K562 (cell line): ENCODE data around the gene RIPK4. TPM values are rescaled to one million over a fixed set of nuclear protein-coding genes. Genes with fewer than 3 reads are reported as not detected.

Experiments
- ATAC-seq: fragments of 200-7000 bp; cut with Tn5 transposase; 3 replicates; pipeline ENCODE4 v1.9.1; 2020; ENCODE audit warnings: moderate library complexity
- BruUV-seq: library from RNA; stranded (reverse); fragments of 400-500 nt; replicated peaks from 2 replicates; lab custom pipeline; 2021; lab: Mats Ljungman, UMichigan
- CTCF ChIA-PET: fragments of 300-600 bp; formaldehyde crosslinking; extraction: SDS; loops from one replicate; lab custom pipeline; 2021; ENCODE audit warnings: low intra/inter-chr PET ratio; lab: Yijun Ruan, JAX
- POLR2A ChIA-PET: fragments of 300-600, 350-650 bp; sonication (Branson Sonifier 250); formaldehyde crosslinking; extraction: SDS; loops from one replicate; lab custom pipeline; 2021; ENCODE audit warnings: antibody characterized with exemption, inconsistent platforms; lab: Yijun Ruan, JAX
- DNase-seq, 4 experiments: peaks; one replicate each; pipeline versions ENCODE4 v3.0.0 to v3.0.0-alpha.2; 2011 to 2018; ENCODE audit warnings: low spot score in 3 of 4, mixed read lengths in 3 of 4; ENCODE audit errors: extremely low read depth in 1 of 4
- FAIRE-seq: peaks from 2 replicates; lab custom pipeline; 2011; peaks lifted over from hg19 to GRCh38; lab: Jason Lieb, UNC
- H2AFZ ChIP-seq: 2 replicates; pipeline ENCODE4 v1.6.0; 2011; ENCODE audit warnings: low read depth, low read length, control low read depth, inconsistent platforms
- H3K27ac ChIP-seq: fragments of 200-600 bp; 3 replicates; pipeline ENCODE4 v1.8.0; 2011; ENCODE audit warnings: low read depth, mild to moderate bottlenecking, control low read depth, inconsistent platforms, low read length, moderate library complexity, mixed read lengths; ENCODE audit errors: extremely low read depth
- H3K27me3 ChIP-seq, 2 experiments: fragments of 300-600 bp in 1 of 2; 2 replicates in 1 of 2; 3 replicates in 1 of 2; pipeline versions ENCODE4 v1.6.0 to v1.8.0; 2011; ENCODE audit warnings: inconsistent platforms in 2 of 2, low read length in 2 of 2, mild to moderate bottlenecking in 1 of 2, mixed read lengths in 1 of 2, moderate library complexity in 1 of 2; ENCODE audit not compliant: control insufficient read depth in 2 of 2, insufficient read depth in 2 of 2
- H3K36me3 ChIP-seq: fragments of 300-600 bp; 3 replicates; pipeline ENCODE4 v1.8.0; 2011; ENCODE audit warnings: mild to moderate bottlenecking, low read length, inconsistent platforms; ENCODE audit not compliant: control insufficient read depth, insufficient read depth
- H3K4me1 ChIP-seq, 2 experiments: fragments of 200-600 bp in 1 of 2; replicated peaks in 1 of 2; 2 replicates in 1 of 2; 3 replicates in 1 of 2; pipeline versions ENCODE4 v1.5.1 to v1.8.0; 2011; ENCODE audit warnings: inconsistent platforms in 2 of 2, low read length in 2 of 2, mild to moderate bottlenecking in 1 of 2, mixed read lengths in 1 of 2, moderate library complexity in 1 of 2; ENCODE audit not compliant: control insufficient read depth in 2 of 2, insufficient read depth in 2 of 2
- H3K4me2 ChIP-seq: 2 replicates; pipeline ENCODE4 v1.6.1; 2011; ENCODE audit warnings: low read length, control low read depth, inconsistent platforms, mixed read lengths; ENCODE audit not compliant: insufficient read depth
- H3K4me3 ChIP-seq: fragments of 200-600 bp; sonication (generic), shearing (Covaris generic); 2 replicates; pipeline ENCODE4 v1.5.1; 2016; ENCODE audit warnings: control low read depth, inconsistent platforms
- H3K79me2 ChIP-seq: fragments of 200-600 bp; 3 replicates; pipeline ENCODE4 v1.8.0; 2011; ENCODE audit warnings: low read length, inconsistent platforms; ENCODE audit not compliant: control insufficient read depth, insufficient read depth
- H3K9ac ChIP-seq, 2 experiments: 2 replicates each; pipeline versions ENCODE4 v1.6.0 to v1.6.1; 2011; ENCODE audit warnings: low read depth in 2 of 2, low read length in 2 of 2, control low read depth in 1 of 2, inconsistent platforms in 1 of 2, mild to moderate bottlenecking in 1 of 2, mixed read lengths in 1 of 2; ENCODE audit not compliant: insufficient read depth in 1 of 2
- H3K9me1 ChIP-seq: one replicate; pipeline ENCODE4 v1.6.0; 2011; ENCODE audit warnings: inconsistent platforms, mild to moderate bottlenecking, low read length, moderate library complexity; ENCODE audit not compliant: control insufficient read depth, insufficient read depth
- H3K9me3 ChIP-seq: replicated peaks from 2 replicates; pipeline ENCODE4 v1.5.1; 2011; ENCODE audit warnings: low read depth, low read length, inconsistent platforms; ENCODE audit not compliant: control insufficient read depth, insufficient read depth
- H4K20me1 ChIP-seq: replicated peaks from 2 replicates; pipeline ENCODE4 v1.6.1; 2011; ENCODE audit warnings: low read length, inconsistent platforms, mixed read lengths; ENCODE audit not compliant: control insufficient read depth, insufficient read depth
- GABPB1 ChIP-seq: sonication (generic); formaldehyde crosslinking; IDR thresholded peaks from 2 replicates; pipeline ENCODE4 v1.8.0; 2022; ENCODE audit warnings: mild to moderate bottlenecking, missing genetic modification reagents
- MLX ChIP-seq, 2 experiments: fragments of 450-650 bp in 1 of 2; sonication (generic) in 1 of 2; formaldehyde crosslinking; conservative IDR thresholded peaks; 2 replicates each; pipeline versions ENCODE4 v1.4.0 to v1.8.1; 2020 to 2022; ENCODE audit warnings: mild to moderate bottlenecking in 1 of 2, missing genetic modification reagents in 1 of 2
- POLR2B ChIP-seq: fragments of 450-650 bp; IDR thresholded peaks from 2 replicates; pipeline ENCODE4 v1.6.1; 2018; ENCODE audit warnings: low read depth; ENCODE audit not compliant: partially characterized antibody
- PURB ChIP-seq: sonication (generic); formaldehyde crosslinking; IDR thresholded peaks from 2 replicates; pipeline ENCODE4 v1.9.0; 2021; ENCODE audit warnings: low read depth, mild to moderate bottlenecking, missing genetic modification reagents
- USF1 ChIP-seq: sonication (generic); formaldehyde crosslinking; IDR thresholded peaks from 2 replicates; pipeline ENCODE4 v1.9.0; 2022; ENCODE audit warnings: mild to moderate bottlenecking, missing genetic modification reagents
- WGBS: fragments of 100-300 bp; shearing (Covaris generic); methylation state at CpG from one replicate; pipeline ENCODE4 v1.1.6; 2016; ENCODE audit warnings: low coverage, mixed read lengths; ENCODE audit not compliant: insufficient coverage; ENCODE audit errors: missing lambda C conversion rate; 5-methylcytosine and 5-hydroxymethylcytosine counted together
- in situ Hi-C: fragments of 300-500 bp; cut with MboI; formaldehyde crosslinking; loops from 4 replicates; pipeline ENCODE4 v1.15.0; 2018; ENCODE audit warnings: inconsistent platforms, mixed read lengths
- intact Hi-C: fragments of 100-400 bp; cut with micrococcal nuclease; formaldehyde crosslinking; loops from 2 replicates; pipeline ENCODE4 v1.14.2; 2022
- polyA plus RNA-seq, 8 experiments: library from polyadenylated mRNA; depleted of rRNA in 4 of 8; stranded (reverse) in 5 of 8; unstranded in 3 of 8; fragments of >200 nt; fragmentation: Nextera tagmentation in 2 of 8; fragmentation: Illumina TruSeq in 1 of 8; extraction: Ambion mirVana in 2 of 8; extraction: Trizol in 1 of 8; gene quantifications; 2 replicates each; pipeline versions ENCODE4 v1.2.1 to v1.2.3, GENCODE V29; 2011 to 2014; ENCODE audit warnings: inconsistent platforms in 1 of 8, missing spikeins in 1 of 8
- total RNA-seq, 7 experiments: library from RNA; depleted of rRNA in 6 of 7; stranded (reverse); fragments of >200 nt in 6 of 7; fragmentation: Illumina TruSeq in 2 of 7; extraction: Trizol in 2 of 7; gene quantifications; 2 replicates each; pipeline versions ENCODE4 v1.2.1 to v1.2.3, GENCODE V29; 2011 to 2021; ENCODE audit warnings: low replicate concordance in 1 of 7

RIPK4 gene
- total and polyA plus RNA-seq, 9 of the 15 experiments (the other 6 are each of a cell fraction or from before 2014, with no cell fraction given), result not detected

GRCh38 chr21:41761211-41761933 is 5.5 kb downstream of the RIPK4 start:
- WGBS, result 2% methylated on average over 22 of the region's 22 CpGs
- H3K9me1 ChIP-seq, result peaks cover 3% of the 10 kb centered on the region
- H3K4me1 ChIP-seq, result no peaks in the 10 kb centered on the region; a peak in 1 of 5 replicates
- no TSS peak for BruUV-seq
- peaks cover 51 to 82% of the 10 kb centered on the region in 2 experiments for H3K27me3 ChIP-seq
- no peak overlapping the region for H3K27ac ChIP-seq
- ChIA-PET CTCF (no interaction called here), POLR2A (interaction anchor here (1.4 to 3.2 kb wide), 2 partner anchors 11 to 14 kb away, joined by 4 to 13 read pairs; no protein-coding TSS in a partner anchor)
- in situ Hi-C loops, result no loop called here
- no peak for DNase-seq
- no peak for FAIRE-seq
- no peaks in the 10 kb centered on the region for H3K9me3 ChIP-seq
- no peaks in the 10 kb centered on the region for H3K36me3 ChIP-seq
- no peak overlapping the region for H2AFZ ChIP-seq
- 0 out of 2 replicates have a peak, but pooled peaks cover 12% of the 10 kb centered on the region for H4K20me1 ChIP-seq
- TF ChIP-seq GABPB1 (CRISPR knock-in tag), result no peak
- no peak for TF ChIP-seq USF1 (CRISPR knock-in tag)
- no peak for TF ChIP-seq POLR2B
- no peak for TF ChIP-seq PURB (CRISPR knock-in tag)
- TF ChIP-seq MLX (CRISPR knock-in tag; conservative IDR thresholded peaks at IDR 0.05), result no peak
- ATAC-seq, result no peak
- no peak overlapping the region for H3K9ac ChIP-seq
- H3K4me3 ChIP-seq, result no peak overlapping the region
- no peak overlapping the region for H3K4me2 ChIP-seq
- intact Hi-C loops, result no loop called here
- no peaks in the 10 kb centered on the region for H3K79me2 ChIP-seq
